Endothelial cell of umbilical vein (primary cell): Measurements from ENCODE around the gene TMEM95. TPM values are rescaled to one million over a fixed set of nuclear protein-coding genes. Genes with fewer than 3 reads are reported as not detected.

Experiments used
- BruUV-seq: library from RNA; stranded (reverse); fragments of 400-500 nt; replicated peaks from 2 replicates; lab custom pipeline; 2021; lab: Mats Ljungman, UMichigan
- CTCF ChIA-PET: fragments of 300-600, 350-600 bp; sonication (Branson Sonifier 250); formaldehyde crosslinking; loops from one replicate; lab custom pipeline; 2021; ENCODE audit warnings: antibody characterized with exemption, inconsistent platforms; lab: Charles Lee
- POLR2A ChIA-PET: fragments of 300-600, 350-600 bp; sonication (Branson Sonifier 250); formaldehyde crosslinking; loops from one replicate; lab custom pipeline; 2021; ENCODE audit warnings: antibody characterized with exemption, inconsistent platforms; lab: Charles Lee
- DNase-seq: peaks from one replicate; pipeline ENCODE4 v3.0.0-alpha.2; 2011; ENCODE audit warnings: low read depth, low spot score
- FAIRE-seq: peaks from 2 replicates; lab custom pipeline; 2011; peaks lifted over from hg19 to GRCh38; lab: Jason Lieb, UNC
- H2AFZ ChIP-seq: 2 replicates; pipeline ENCODE4 v1.6.0; 2012; ENCODE audit warnings: low read depth, low read length, control low read depth, inconsistent platforms
- H3K27ac ChIP-seq: 2 replicates; pipeline ENCODE4 v1.5.1; 2011; ENCODE audit warnings: low read depth, mild to moderate bottlenecking, control low read depth, low read length, moderate library complexity; ENCODE audit not compliant: insufficient read depth
- H3K27me3 ChIP-seq, 2 experiments: 2 replicates each; pipeline versions ENCODE4 v1.6.0 to v1.6.1; 2011; ENCODE audit warnings: low read length in 2 of 2, mixed read lengths in 1 of 2; ENCODE audit not compliant: control insufficient read depth in 2 of 2, insufficient read depth in 2 of 2
- H3K36me3 ChIP-seq, 2 experiments: 2 replicates in 1 of 2; 3 replicates in 1 of 2; pipeline ENCODE4 v1.5.1; 2011; ENCODE audit warnings: low read length in 2 of 2, mild to moderate bottlenecking in 1 of 2, moderate library complexity in 1 of 2; ENCODE audit not compliant: control insufficient read depth in 2 of 2, insufficient read depth in 2 of 2; ENCODE audit errors: extremely low read depth in 1 of 2
- H3K4me1 ChIP-seq: 3 replicates; pipeline ENCODE4 v1.5.1; 2011; ENCODE audit warnings: mild to moderate bottlenecking, low read length; ENCODE audit not compliant: control insufficient read depth, insufficient read depth; ENCODE audit errors: extremely low read depth
- H3K4me2 ChIP-seq: 2 replicates; pipeline ENCODE4 v1.6.1; 2011; ENCODE audit warnings: low read length, control low read depth, mixed read lengths; ENCODE audit not compliant: insufficient read depth
- H3K4me3 ChIP-seq, 3 experiments: fragments of 200-600 bp in 1 of 3; sonication (generic), shearing (Covaris generic) in 1 of 3; replicated peaks in 1 of 3; 2 replicates each; pipeline ENCODE4 v1.5.1; 2011 to 2016; ENCODE audit warnings: control low read depth in 3 of 3, low read length in 3 of 3, mild to moderate bottlenecking in 2 of 3, inconsistent platforms in 1 of 3, low read depth in 1 of 3, moderate library complexity in 1 of 3; ENCODE audit not compliant: insufficient read depth in 1 of 3
- H3K79me2 ChIP-seq: 2 replicates; pipeline ENCODE4 v1.6.0; 2012; ENCODE audit warnings: low read length, inconsistent platforms; ENCODE audit not compliant: control insufficient read depth, insufficient read depth
- H3K9ac ChIP-seq: replicated peaks from 2 replicates; pipeline ENCODE3; 2011; ENCODE audit warnings: low read length, control low read depth; ENCODE audit not compliant: insufficient read depth; ENCODE audit errors: extremely low read depth
- H3K9me1 ChIP-seq: replicated peaks from 3 replicates; pipeline ENCODE4 v1.6.0; 2011; ENCODE audit warnings: mild to moderate bottlenecking, low read length; ENCODE audit not compliant: control insufficient read depth, insufficient read depth; ENCODE audit errors: extremely low read depth
- H3K9me3 ChIP-seq: replicated peaks from 2 replicates; pipeline ENCODE4 v1.5.1; 2012; ENCODE audit warnings: low read length, inconsistent platforms; ENCODE audit not compliant: control insufficient read depth, insufficient read depth
- H4K20me1 ChIP-seq: replicated peaks from 2 replicates; pipeline ENCODE3; 2011; ENCODE audit warnings: mild to moderate bottlenecking, low read length; ENCODE audit not compliant: control insufficient read depth, insufficient read depth; ENCODE audit errors: extremely low read depth
- CTCF ChIP-seq, 2 donors: IDR thresholded peaks; 1 replicate in 1 of 2; 2 replicates in 1 of 2; pipeline ENCODE4 v1.5.1; 2011; ENCODE audit warnings: low read length in 2 of 2, mild to moderate bottlenecking in 2 of 2, moderate library complexity in 2 of 2, control low read depth in 1 of 2, inconsistent platforms in 1 of 2, low read depth in 1 of 2; ENCODE audit not compliant: insufficient read depth in 1 of 2; ENCODE audit errors: extremely low read depth in 1 of 2
- FOS ChIP-seq: IDR thresholded peaks from 2 replicates; pipeline ENCODE4 v1.6.1; 2011; ENCODE audit warnings: mild to moderate bottlenecking, low read length, moderate library complexity, borderline replicate concordance; ENCODE audit not compliant: insufficient read depth
- JUN ChIP-seq: IDR thresholded peaks from 2 replicates; pipeline ENCODE4 v1.6.1; 2011; ENCODE audit warnings: borderline replicate concordance, low read depth; ENCODE audit not compliant: insufficient read length, insufficient read depth
- MAX ChIP-seq: IDR thresholded peaks from 2 replicates; pipeline ENCODE4 v1.6.1; 2011; ENCODE audit not compliant: insufficient read depth, insufficient read length
- MYC ChIP-seq: IDR thresholded peaks from one replicate; pipeline ENCODE4 v1.6.1; 2011; ENCODE audit warnings: mild to moderate bottlenecking, low read depth, low read length
- POLR2A ChIP-seq: IDR thresholded peaks from 2 replicates; pipeline ENCODE4 v1.6.1; 2012; ENCODE audit warnings: low read depth, mild to moderate bottlenecking, control low read depth, low read length
- POLR2AphosphoS5 ChIP-seq: IDR thresholded peaks from 2 replicates; pipeline ENCODE4 v1.6.1; 2012; ENCODE audit warnings: low read depth, mild to moderate bottlenecking, control low read depth, low read length, moderate library complexity; ENCODE audit not compliant: insufficient read depth
- dilution Hi-C: fragments of 300-500 bp; cut with MboI; formaldehyde crosslinking; loops from one replicate; pipeline ENCODE4 v1.15.0; 2019; ENCODE audit warnings: low sequenced_read_pairs; ENCODE audit not compliant: extremely low pct_ligation_motif_present
- intact Hi-C: fragments of 100-400 bp; cut with micrococcal nuclease; formaldehyde crosslinking; loops from one replicate; pipeline ENCODE4 v1.10.0; 2022
- polyA plus RNA-seq, 4 experiments: library from polyadenylated mRNA; depleted of rRNA in 3 of 4; stranded (reverse) in 3 of 4; unstranded in 1 of 4; fragments of >200 nt; gene quantifications; 2 replicates each; pipeline versions ENCODE4 v1.2.1 to v1.2.3, GENCODE V29; 2011 to 2012; ENCODE audit warnings: missing spikeins in 1 of 4
- total RNA-seq: library from RNA; stranded (reverse); gene quantifications from 2 replicates; pipeline ENCODE4 v1.2.3, GENCODE V29; 2021

Gene TMEM95
- total and polyA plus RNA-seq, 2 donors (not counting 3 experiments of a cell fraction or from before 2014, with no cell fraction given) = not detected

GRCh38 chr17:7306911-7307685, 47.9 kb upstream of the TMEM95 start, which contains the start of gene EIF5A:
EIF5A (plus strand) TSS chr17:7307628; CDS start chr17:7309636, 2,008 bp downstream.
- no peaks in the 10 kb centered on the region for H3K9me3 ChIP-seq
- BruUV-seq = TSS peak; percentile 47
- peak; percentile 83 for TF ChIP-seq POLR2A
- no peak for TF ChIP-seq JUN
- no peak for TF ChIP-seq CTCF (IDR thresholded peaks at IDR 0.05; ENCODE audit: extremely low read depth in 1 of 2, insufficient read depth in 1 of 2, low read depth in 1 of 2, low read length in 2 of 2)
- TF ChIP-seq MYC = no peak
- TF ChIP-seq POLR2AphosphoS5 = peak; percentile 79
- TF ChIP-seq MAX = peak; percentile 32
- TF ChIP-seq FOS = no peak
- peaks cover 43% of the 10 kb centered on the region for H3K79me2 ChIP-seq
- no peaks in the 10 kb centered on the region for H3K27me3 ChIP-seq
- H3K4me3 ChIP-seq = peak within 1 kb of the TSS; percentile 71 to 93 (median 87)
- H3K36me3 ChIP-seq = peaks cover 22% of the 10 kb centered on the region in 2 experiments
- peak; percentile 99 for FAIRE-seq
- intact Hi-C loops = loop anchor here (2.0 kb wide), 1 partner anchor 92 kb away; no protein-coding TSS in a partner anchor
- peak within 1 kb of the TSS; percentile 80 for H3K4me2 ChIP-seq
- DNase-seq = peak; percentile 100
- peaks cover 12% of the 10 kb centered on the region for H3K4me1 ChIP-seq
- CTCF ChIA-PET = no interaction called here
- peak within 1 kb of the TSS; percentile 97 for H3K9ac ChIP-seq
- peak within 1 kb of the TSS; percentile 53 for H2AFZ ChIP-seq
- H3K9me1 ChIP-seq = no peaks in the 10 kb centered on the region
- POLR2A ChIA-PET = no interaction called here
- peaks cover 4% of the 10 kb centered on the region for H4K20me1 ChIP-seq
- dilution Hi-C loops = no loop called here
- peak within 1 kb of the TSS; percentile 83 for H3K27ac ChIP-seq
